Common myeloid progenitor, CD34-positive (primary cell): ENCODE measurements around the gene DNASE1.

ENCODE experiments used
- CTCF ChIA-PET: fragments of 350-600 bp; sonication (Branson Sonifier 250); formaldehyde crosslinking; loops from one replicate; lab custom pipeline; 2021; ENCODE audit warnings: antibody characterized with exemption; lab: Charles Lee
- POLR2A ChIA-PET: fragments of 350-600 bp; sonication (Branson Sonifier 250); formaldehyde crosslinking; loops from one replicate; lab custom pipeline; 2021; ENCODE audit warnings: antibody characterized with exemption; lab: Charles Lee
- DNase-seq, 3 donors: peaks; one replicate each; pipeline versions ENCODE4 v3.0.0 to v3.0.0-alpha.2; 2013
- H3K27ac ChIP-seq, 2 experiments: 1 replicate in 1 of 2; 2 replicates in 1 of 2; pipeline ENCODE4 v1.7.0; 2013; ENCODE audit warnings: inconsistent platforms in 2 of 2, low read length in 2 of 2, mild to moderate bottlenecking in 2 of 2, low read depth in 1 of 2, moderate library complexity in 1 of 2; ENCODE audit not compliant: severe bottlenecking in 2 of 2, insufficient read depth in 1 of 2, poor library complexity in 1 of 2
- H3K27me3 ChIP-seq, 5 experiments: replicated peaks in 2 of 5; 1 replicate in 3 of 5; 2 replicates in 2 of 5; pipeline versions ENCODE4 v1.6.1 to v1.7.0; 2013; ENCODE audit warnings: low read length in 4 of 5, mild to moderate bottlenecking in 2 of 5, moderate library complexity in 2 of 5, inconsistent platforms in 1 of 5; ENCODE audit not compliant: insufficient read depth in 5 of 5, control insufficient read depth in 4 of 5
- H3K36me3 ChIP-seq, 4 experiments: 1 replicate in 2 of 4; 2 replicates in 2 of 4; pipeline versions ENCODE4 v1.6.1 to v1.7.0; 2013; ENCODE audit warnings: low read length in 3 of 4, control low read depth in 1 of 4, mild to moderate bottlenecking in 1 of 4; ENCODE audit not compliant: control insufficient read depth in 4 of 4, insufficient read depth in 4 of 4
- H3K4me1 ChIP-seq, 4 experiments: 1 replicate in 3 of 4; 2 replicates in 1 of 4; pipeline versions ENCODE4 v1.6.1 to v1.7.1; 2013; ENCODE audit warnings: low read length in 3 of 4, mild to moderate bottlenecking in 3 of 4, control low read depth in 1 of 4, inconsistent platforms in 1 of 4, moderate library complexity in 1 of 4; ENCODE audit not compliant: control insufficient read depth in 4 of 4, insufficient read depth in 4 of 4; ENCODE audit errors: control extremely low read depth in 1 of 4
- H3K4me3 ChIP-seq, 7 experiments: 1 replicate in 4 of 7; 2 replicates in 3 of 7; pipeline versions ENCODE4 v1.5.1 to v1.7.0; 2013; ENCODE audit warnings: mild to moderate bottlenecking in 7 of 7, low read length in 6 of 7, moderate library complexity in 6 of 7, inconsistent platforms in 2 of 7, low read depth in 2 of 7, control low read depth in 1 of 7; ENCODE audit not compliant: insufficient read depth in 4 of 7, control insufficient read depth in 1 of 7; ENCODE audit errors: extremely low read depth in 1 of 7
- H3K9me3 ChIP-seq, 5 experiments: 1 replicate in 4 of 5; 2 replicates in 1 of 5; pipeline versions ENCODE4 v1.6.1 to v1.7.1; 2013; ENCODE audit warnings: low read length in 4 of 5, mild to moderate bottlenecking in 2 of 5, inconsistent platforms in 1 of 5, low read depth in 1 of 5, moderate library complexity in 1 of 5; ENCODE audit not compliant: control insufficient read depth in 4 of 5, insufficient read depth in 2 of 5; ENCODE audit errors: control extremely low read depth in 1 of 5
- WGBS: methylation state at CpG from one replicate; pipeline ENCODE4 v1.1.5; 2013; ENCODE audit not compliant: insufficient coverage; 5-methylcytosine and 5-hydroxymethylcytosine counted together

The DNASE1 gene

GRCh38 chr16:3706253-3707012, 51.9 kb downstream of the DNASE1 start:
- peaks cover 0 to 8% (median 2%) of the 10 kb centered on the region in 4 experiments for H3K36me3 ChIP-seq
- H3K9me3 ChIP-seq, result no peaks in the 10 kb centered on the region
- H3K4me3 ChIP-seq, result no peak overlapping the region
- peaks cover 0 to 6% (median 4%) of the 10 kb centered on the region in 4 experiments for H3K4me1 ChIP-seq
- 100% methylated on average over 3 of the region's 10 CpGs for WGBS
- H3K27me3 ChIP-seq, result peaks cover 0 to 30% (median 12%) of the 10 kb centered on the region in 5 experiments
- no peak overlapping the region for H3K27ac ChIP-seq
- CTCF ChIA-PET, result no interaction called here
- POLR2A ChIA-PET, result no interaction called here
- no peak for DNase-seq
